GM12865 (cell line): ENCODE results near the gene GRIA1.

Experiments
- DNase-seq: peaks from one replicate; pipeline ENCODE4 v3.0.0; 2010; ENCODE audit warnings: low read depth
- H3K4me3 ChIP-seq: 2 replicates; pipeline ENCODE4 v1.5.1; 2011; ENCODE audit warnings: mild to moderate bottlenecking, low read depth, low read length, control low read depth
- CTCF ChIP-seq: IDR thresholded peaks from 2 replicates; pipeline ENCODE4 v1.5.1; 2011; ENCODE audit warnings: low read length, control low read depth, low read depth, inconsistent platforms; ENCODE audit not compliant: insufficient read depth; ENCODE audit errors: missing control alignments

GRIA1 gene

GRCh38 chr5:153777681-153778581 is 287.5 kb downstream of the GRIA1 start:
- TF ChIP-seq CTCF, result no peak
- no peak for DNase-seq
- no peak overlapping the region for H3K4me3 ChIP-seq

- H3K4me3 ChIP-seq, result no peak overlapping the region
- no peak for DNase-seq
- TF ChIP-seq CTCF, result no peak
Measured at GRCh38 chr5:153779836-153780235, 289.4 kb downstream of the GRIA1 start.

- DNase-seq, result no peak
- H3K4me3 ChIP-seq, result no peak overlapping the region
- no peak for TF ChIP-seq CTCF
Measured at GRCh38 chr5:153780876-153781705, 290.6 kb downstream of the GRIA1 start.

- H3K4me3 ChIP-seq, result no peak overlapping the region
- no peak for DNase-seq
- TF ChIP-seq CTCF, result no peak
Measured at GRCh38 chr5:153782589-153783361, 292.3 kb downstream of the GRIA1 start.

- DNase-seq, result no peak
- no peak overlapping the region for H3K4me3 ChIP-seq
- TF ChIP-seq CTCF, result no peak
Measured at GRCh38 chr5:153783362-153783658, 292.8 kb downstream of the GRIA1 start.

- no peak for DNase-seq
- no peak for TF ChIP-seq CTCF
- no peak overlapping the region for H3K4me3 ChIP-seq
Measured at GRCh38 chr5:153784277-153784676, 293.8 kb downstream of the GRIA1 start.
